Measurements from ENCODE around the gene MBNL3. TPM values are rescaled to one million over a fixed set of nuclear protein-coding genes. Genes with fewer than 3 reads are reported as not detected.

Gene MBNL3
- total RNA-seq, 1 experiment from 2014 or later: 4.6 TPM

DNA sequence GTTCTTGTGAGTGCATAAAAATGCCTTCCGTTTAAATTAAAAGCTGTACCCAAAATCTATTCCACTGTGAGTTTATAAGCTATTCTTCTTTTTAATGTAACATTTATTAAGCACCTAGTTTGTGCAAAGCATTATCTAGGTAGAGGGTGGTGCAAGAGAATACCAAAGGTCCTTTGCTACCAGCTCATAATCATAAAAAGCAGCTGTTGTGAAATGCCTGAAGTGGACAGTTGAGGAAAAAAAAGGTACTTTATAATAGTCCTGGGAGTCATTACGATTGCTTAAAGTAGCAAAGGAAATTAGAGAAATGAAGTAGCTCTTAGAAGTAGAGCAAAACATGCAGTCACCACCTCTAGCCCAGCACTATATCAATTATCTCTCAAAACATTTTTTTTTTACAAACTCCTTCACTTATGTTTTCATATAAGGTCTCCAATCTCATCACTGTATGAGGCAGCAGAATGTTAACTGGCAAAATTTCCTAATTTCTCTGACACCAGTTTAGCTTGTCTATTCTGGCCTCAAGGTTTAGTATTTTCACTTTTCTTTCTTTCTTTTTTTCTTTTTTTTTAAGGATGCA, 2.1 kb downstream of the MBNL3 start:
- intact Hi-C loops (cut with micrococcal nuclease): no loop called here
- Histone ChIP-seq H2AFZ (ENCODE audit: low read depth, low read length, poor library complexity, severe bottlenecking) (no peak overlapping the region), H3K4me2 (ENCODE audit: low read length) (no peak overlapping the region), H3K9me3 (ENCODE audit: control insufficient read depth in 1 of 2, insufficient read depth in 1 of 2, low read depth in 1 of 2, low read length in 2 of 2) (no peaks in the 10 kb centered on the region), H3K4me3 (replicated peaks in 1 of 2; ENCODE audit: low read depth in 1 of 2, low read length in 2 of 2) (no peak overlapping the region), H3K9ac (ENCODE audit: low read length) (no peak overlapping the region), H3K79me2 (ENCODE audit: insufficient read depth, low read length) (no peaks in the 10 kb centered on the region), H4K20me1 (ENCODE audit: insufficient read depth) (no peaks in the 10 kb centered on the region), H3K27ac (ENCODE audit: low read depth, low read length) (no peak overlapping the region), H3K4me1 (ENCODE audit: control insufficient read depth in 1 of 2, insufficient read depth in 2 of 2, low read length in 2 of 2) (peaks cover 0 to 17% of the 10 kb centered on the region in 2 experiments; a peak in 1 of 4 replicates), H3K9me2 (ENCODE audit: insufficient read depth) (no peaks in the 10 kb centered on the region), H3K27me3 (ENCODE audit: insufficient read depth, low read length) (peaks cover 49% of the 10 kb centered on the region), H3K36me3 (ENCODE audit: control insufficient read depth in 1 of 2, insufficient read depth in 2 of 2, low read length in 2 of 2) (no peaks in the 10 kb centered on the region)
- BruUV-seq (replicated peaks): no TSS peak
- RAD21 ChIA-PET (ENCODE audit: low non-redundant PET in 1 of 2, low total read pairs in 2 of 2, uncharacterized antibody in 2 of 2, unreplicated experiment in 2 of 2): no interaction called here
- TF ChIP-seq ZFX (IDR thresholded peaks at IDR 0.05) (no peak), POLR2AphosphoS5 (IDR thresholded peaks at IDR 0.05; ENCODE audit: low read depth, low read length) (no peak), ZNF274 (IDR thresholded peaks at IDR 0.05; ENCODE audit: low read depth, low read length) (no peak), POLR2A (IDR thresholded peaks at IDR 0.05; ENCODE audit: borderline replicate concordance, extremely low read depth, insufficient read depth, insufficient read length) (no peak), CEBPB (IDR thresholded peaks at IDR 0.05; ENCODE audit: low read depth) (no peak), JUND (IDR thresholded peaks at IDR 0.05) (no peak), EZH2 (IDR thresholded peaks at IDR 0.05) (no peak), SIN3A (IDR thresholded peaks at IDR 0.05; ENCODE audit: low read depth) (no peak), RAD21 (IDR thresholded peaks at IDR 0.05; ENCODE audit: low read depth) (no peak), TCF7L2 (IDR thresholded peaks at IDR 0.05; ENCODE audit: borderline replicate concordance, extremely low read depth, insufficient read depth, insufficient read length) (no peak), SP1 (IDR thresholded peaks at IDR 0.05; ENCODE audit: low read depth) (no peak), FOSL1 (IDR thresholded peaks at IDR 0.05; ENCODE audit: low read depth) (no peak), EGR1 (IDR thresholded peaks at IDR 0.05; ENCODE audit: low read depth) (no peak), EZH2phosphoT487 (IDR thresholded peaks at IDR 0.05; ENCODE audit: borderline replicate concordance) (no peak), CBX3 (IDR thresholded peaks at IDR 0.05; ENCODE audit: low read depth) (no peak), SRF (IDR thresholded peaks at IDR 0.05; ENCODE audit: low read depth) (no peak)
- TF ChIP-seq, protein P1, sequence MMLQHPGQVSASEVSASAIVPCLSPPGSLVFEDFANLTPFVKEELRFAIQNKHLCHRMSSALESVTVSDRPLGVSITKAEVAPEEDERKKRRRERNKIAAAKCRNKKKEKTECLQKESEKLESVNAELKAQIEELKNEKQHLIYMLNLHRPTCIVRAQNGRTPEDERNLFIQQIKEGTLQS (IDR thresholded peaks at IDR 0.05): no peak
- TF ChIP-seq, protein P2, sequence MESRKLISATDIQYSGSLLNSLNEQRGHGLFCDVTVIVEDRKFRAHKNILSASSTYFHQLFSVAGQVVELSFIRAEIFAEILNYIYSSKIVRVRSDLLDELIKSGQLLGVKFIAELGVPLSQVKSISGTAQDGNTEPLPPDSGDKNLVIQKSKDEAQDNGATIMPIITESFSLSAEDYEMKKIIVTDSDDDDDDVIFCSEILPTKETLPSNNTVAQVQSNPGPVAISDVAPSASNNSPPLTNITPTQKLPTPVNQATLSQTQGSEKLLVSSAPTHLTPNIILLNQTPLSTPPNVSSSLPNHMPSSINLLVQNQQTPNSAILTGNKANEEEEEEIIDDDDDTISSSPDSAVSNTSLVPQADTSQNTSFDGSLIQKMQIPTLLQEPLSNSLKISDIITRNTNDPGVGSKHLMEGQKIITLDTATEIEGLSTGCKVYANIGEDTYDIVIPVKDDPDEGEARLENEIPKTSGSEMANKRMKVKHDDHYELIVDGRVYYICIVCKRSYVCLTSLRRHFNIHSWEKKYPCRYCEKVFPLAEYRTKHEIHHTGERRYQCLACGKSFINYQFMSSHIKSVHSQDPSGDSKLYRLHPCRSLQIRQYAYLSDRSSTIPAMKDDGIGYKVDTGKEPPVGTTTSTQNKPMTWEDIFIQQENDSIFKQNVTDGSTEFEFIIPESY (IDR thresholded peaks at IDR 0.05; ENCODE audit: extremely low read depth, insufficient replicate concordance, low read length): no peak
- TF ChIP-seq, protein P3, sequence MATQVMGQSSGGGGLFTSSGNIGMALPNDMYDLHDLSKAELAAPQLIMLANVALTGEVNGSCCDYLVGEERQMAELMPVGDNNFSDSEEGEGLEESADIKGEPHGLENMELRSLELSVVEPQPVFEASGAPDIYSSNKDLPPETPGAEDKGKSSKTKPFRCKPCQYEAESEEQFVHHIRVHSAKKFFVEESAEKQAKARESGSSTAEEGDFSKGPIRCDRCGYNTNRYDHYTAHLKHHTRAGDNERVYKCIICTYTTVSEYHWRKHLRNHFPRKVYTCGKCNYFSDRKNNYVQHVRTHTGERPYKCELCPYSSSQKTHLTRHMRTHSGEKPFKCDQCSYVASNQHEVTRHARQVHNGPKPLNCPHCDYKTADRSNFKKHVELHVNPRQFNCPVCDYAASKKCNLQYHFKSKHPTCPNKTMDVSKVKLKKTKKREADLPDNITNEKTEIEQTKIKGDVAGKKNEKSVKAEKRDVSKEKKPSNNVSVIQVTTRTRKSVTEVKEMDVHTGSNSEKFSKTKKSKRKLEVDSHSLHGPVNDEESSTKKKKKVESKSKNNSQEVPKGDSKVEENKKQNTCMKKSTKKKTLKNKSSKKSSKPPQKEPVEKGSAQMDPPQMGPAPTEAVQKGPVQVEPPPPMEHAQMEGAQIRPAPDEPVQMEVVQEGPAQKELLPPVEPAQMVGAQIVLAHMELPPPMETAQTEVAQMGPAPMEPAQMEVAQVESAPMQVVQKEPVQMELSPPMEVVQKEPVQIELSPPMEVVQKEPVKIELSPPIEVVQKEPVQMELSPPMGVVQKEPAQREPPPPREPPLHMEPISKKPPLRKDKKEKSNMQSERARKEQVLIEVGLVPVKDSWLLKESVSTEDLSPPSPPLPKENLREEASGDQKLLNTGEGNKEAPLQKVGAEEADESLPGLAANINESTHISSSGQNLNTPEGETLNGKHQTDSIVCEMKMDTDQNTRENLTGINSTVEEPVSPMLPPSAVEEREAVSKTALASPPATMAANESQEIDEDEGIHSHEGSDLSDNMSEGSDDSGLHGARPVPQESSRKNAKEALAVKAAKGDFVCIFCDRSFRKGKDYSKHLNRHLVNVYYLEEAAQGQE (IDR thresholded peaks at IDR 0.05; ENCODE audit: low read depth): no peak
- ATAC-seq (no peak), DNase-seq (ENCODE audit: low read depth, low spot score) (no peak)
- POLR2A ChIA-PET: no interaction called here
- CTCF ChIA-PET: no interaction called here

Data from HCT116 (cell line).